GM19455 (cell line): ENCODE data around the gene DDO.

Experiments used
- ATAC-seq: cut with Tn5 transposase; IDR thresholded peaks from one replicate; pipeline ENCODE4 v1.9.1; 2021; ENCODE audit not compliant: unreplicated experiment

The DDO gene

DNA sequence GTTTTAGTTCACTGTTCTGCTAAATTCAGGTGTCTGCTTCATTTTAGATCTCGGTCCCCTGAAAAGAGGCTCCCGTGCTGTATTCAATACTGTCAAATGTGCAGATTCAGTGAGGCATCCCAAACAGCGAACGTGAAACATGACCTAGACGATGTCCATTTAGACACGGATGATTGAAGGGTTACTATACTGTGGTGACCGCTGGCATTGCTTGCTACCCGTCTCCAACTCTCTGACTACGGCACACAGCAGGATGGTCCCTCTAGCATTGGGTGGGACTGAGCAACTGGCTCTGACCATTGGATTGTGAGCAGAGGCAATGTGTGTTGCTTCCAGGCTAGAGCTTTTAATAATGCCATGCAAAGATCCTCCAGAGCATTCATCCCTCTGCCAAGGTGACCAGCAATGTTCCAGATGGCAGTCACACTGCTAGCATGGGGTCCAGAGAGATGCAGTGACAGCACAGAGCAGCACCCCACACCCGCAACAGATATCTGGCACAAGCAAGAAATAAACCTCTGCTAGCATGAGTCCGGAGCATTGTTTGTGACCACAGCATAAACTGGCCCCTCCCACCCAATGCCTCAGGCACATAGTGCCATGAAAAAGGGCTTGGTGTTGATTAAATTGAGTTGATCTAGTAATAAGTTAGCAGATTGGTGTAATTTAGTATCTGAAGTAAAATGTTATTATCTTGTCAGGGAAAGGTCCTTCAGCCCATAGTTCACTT, 66.2 kb downstream of the DDO start:
- no peak for ATAC-seq

DNA sequence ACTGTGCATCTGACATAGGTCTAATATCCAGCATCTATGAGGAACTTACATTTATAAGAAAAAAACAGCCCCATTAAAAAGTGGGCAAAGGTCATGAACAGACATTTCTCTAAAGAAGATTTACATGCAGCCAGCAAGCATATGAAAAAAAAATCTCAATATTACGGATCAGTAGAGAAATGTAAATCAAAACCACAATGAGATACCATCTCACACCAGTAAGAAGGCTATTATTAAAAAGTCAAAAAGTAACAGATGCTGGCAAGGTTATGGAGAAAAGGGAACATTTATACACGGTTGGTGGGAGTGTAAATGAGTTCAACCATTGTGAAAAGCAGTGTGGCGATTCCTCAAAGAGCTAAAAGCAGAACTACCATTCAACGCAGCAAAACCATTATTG, 70.3 kb downstream of the DDO start:
- no peak for ATAC-seq

DNA sequence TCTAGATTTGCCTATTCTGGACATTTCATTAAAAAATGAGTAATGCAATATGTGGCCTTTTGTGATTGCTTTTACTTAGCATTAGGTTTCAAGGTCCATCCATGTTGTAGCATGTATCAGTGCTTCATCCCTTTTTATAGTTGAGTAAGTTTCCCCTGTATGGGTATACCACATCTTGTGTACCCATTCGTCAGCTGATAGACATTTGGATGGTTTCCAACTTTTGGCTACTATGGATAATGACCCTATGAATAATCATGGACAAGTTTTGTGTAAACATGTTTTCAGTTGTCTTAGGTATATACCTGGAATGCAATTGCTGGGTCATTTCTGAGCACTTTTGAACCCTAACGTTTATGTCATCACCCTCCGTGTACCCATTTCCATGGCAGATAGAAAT, 72.6 kb downstream of the DDO start:
- no peak for ATAC-seq
